ENCODE data around the gene MRGPRG.

DNA sequence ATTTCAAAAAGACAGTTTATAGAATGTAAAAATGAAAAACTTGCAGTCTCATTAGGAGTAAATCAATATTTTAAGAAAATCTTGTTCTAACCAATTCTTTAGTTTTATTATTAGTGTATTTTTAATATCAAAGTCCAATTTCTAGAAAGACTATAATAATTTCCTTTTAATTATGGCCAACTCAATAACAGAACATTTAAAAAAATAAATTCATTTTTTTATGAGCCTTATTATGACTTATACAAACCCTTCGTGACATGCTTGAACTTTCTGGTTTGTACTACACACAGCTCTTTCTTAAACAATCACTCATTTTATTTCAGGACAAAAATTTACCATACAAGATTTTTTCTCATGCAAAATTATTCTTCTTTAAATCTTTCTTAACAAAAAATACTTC lies 25.3 kb upstream of the MRGPRG start:
- TF ChIP-seq POLR2A (IDR thresholded peaks at IDR 0.05; ENCODE audit: low read depth, low read length), result no peak
- no peak for TF ChIP-seq TAF1 (IDR thresholded peaks at IDR 0.05; ENCODE audit: borderline replicate concordance, low read depth, low read length)
- TF ChIP-seq POLR2AphosphoS5 (IDR thresholded peaks at IDR 0.05; ENCODE audit: low read depth, low read length), result no peak
